ENCODE results near the gene SPATS2. TPM values are rescaled to one million over a fixed set of nuclear protein-coding genes. Genes with fewer than 3 reads are reported as not detected.

SPATS2 gene
- total RNA-seq, 1 donor from 2014 or later: 14.8 TPM

DNA sequence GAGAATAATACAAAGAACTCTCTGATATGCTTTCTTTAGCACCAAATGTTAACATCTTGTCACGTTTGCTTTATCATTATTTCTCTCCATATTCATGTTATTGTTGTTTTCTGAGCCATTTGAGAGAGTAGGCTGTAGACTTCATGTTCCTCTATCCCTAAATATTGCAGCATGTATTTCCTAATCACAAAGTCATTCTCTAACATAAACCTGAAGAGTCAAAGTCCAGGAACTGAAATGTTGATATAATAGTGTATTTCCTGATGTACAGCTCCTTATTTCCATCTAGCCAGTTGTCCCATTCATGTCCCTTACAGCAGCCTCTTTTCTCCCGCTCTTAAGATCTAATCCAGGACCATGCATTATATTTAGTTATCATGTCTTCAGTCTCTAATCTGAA is 72.8 kb downstream of the SPATS2 start:
- ATAC-seq (no peak), DNase-seq (ENCODE audit: low spot score) (no peak)
- intact Hi-C loops (cut with DNase I): no loop called here

- intact Hi-C loops (cut with DNase I): no loop called here
- DNase-seq (ENCODE audit: low spot score) (no peak), ATAC-seq (no peak)
Measured at GRCh38 chr12:49442915-49443314, 75.7 kb downstream of the SPATS2 start.

DNA sequence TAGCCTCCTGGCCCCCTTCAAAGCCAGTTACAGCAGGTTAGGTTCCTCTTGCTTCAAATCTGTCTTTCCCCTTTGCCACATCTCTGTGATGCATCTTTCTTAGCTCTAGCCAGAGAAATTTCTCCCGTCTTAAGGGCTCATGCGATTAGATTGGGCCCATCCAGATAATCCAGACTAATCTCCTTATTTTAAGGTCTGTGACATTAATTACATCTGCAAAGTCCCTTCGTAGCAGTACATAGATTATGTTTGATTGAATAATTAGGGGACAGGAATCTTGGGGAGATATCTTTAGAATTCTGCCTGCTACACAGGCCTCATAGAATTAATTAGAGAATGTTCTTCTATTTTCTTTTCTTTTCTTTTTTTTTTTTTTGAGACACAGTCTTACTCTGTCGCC is 79.3 kb downstream of the SPATS2 start:
- ATAC-seq: no peak
- no peak for DNase-seq (ENCODE audit: low spot score)
- intact Hi-C loops (cut with DNase I): no loop called here

DNA sequence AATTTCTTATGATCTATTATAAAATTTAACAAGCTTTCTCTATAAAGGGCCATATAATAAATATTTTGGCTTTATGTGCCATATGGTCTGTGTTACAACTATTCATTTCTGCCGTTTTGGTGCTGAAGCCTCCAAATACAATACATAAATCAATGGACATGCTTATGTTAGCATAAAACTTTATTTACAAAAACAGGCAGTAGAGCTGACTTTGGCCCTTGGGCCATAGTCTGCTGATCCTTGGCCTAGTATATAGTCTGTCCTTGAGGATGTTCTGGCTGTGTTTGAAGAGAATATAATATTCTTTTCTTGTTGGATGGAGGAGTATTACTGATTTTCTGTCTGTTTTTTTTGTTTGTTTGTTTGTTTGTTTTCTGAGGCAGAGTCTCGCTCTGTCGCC is 81.6 kb downstream of the SPATS2 start:
- intact Hi-C loops (cut with DNase I): no loop called here
- ATAC-seq (no peak), DNase-seq (ENCODE audit: low spot score) (no peak)

DNA sequence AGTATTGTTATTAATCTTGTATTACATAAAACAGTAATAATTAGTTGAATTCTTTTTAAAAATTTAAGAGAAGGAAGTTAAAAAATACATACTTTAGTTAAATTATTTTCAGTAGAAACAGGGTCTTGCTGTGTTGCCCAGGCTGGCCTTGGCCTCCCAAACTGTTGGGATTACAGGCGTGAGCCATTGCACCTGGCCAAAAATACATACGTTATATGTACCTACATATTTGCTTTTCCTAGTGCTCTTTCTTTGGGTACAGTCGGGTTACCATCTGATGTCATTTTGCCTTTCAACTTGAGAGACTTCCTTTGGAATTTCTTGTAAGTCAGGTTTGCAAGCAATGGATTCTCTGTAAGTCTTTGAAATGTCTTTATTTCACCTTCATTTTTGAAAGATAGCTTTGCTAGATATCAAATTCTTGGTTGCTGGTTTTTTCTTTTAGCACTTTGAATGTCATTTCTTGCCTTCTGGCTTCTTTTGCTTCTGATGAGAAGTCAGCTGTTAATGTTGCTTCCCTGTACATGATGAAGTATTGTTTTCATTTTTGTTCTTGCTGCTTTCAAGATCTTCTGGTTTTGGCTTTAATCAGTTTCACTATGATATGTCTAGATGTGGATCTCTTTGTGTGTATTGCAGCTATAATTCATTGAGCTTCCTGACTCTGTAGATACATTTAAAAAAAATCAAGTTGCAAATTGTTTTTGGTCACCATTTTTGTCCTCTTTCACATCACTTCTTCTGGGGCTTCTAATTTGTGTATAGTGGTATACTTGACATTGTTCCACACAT is 84.4 kb downstream of the SPATS2 start:
- DNase-seq (ENCODE audit: low spot score): no peak
- ATAC-seq: no peak
- intact Hi-C loops (cut with DNase I): no loop called here

GRCh38 chr12:49455501-49455900 is 88.2 kb downstream of the SPATS2 start:
- ATAC-seq (no peak), DNase-seq (ENCODE audit: low spot score) (no peak)
- intact Hi-C loops (cut with DNase I): no loop called here

DNA sequence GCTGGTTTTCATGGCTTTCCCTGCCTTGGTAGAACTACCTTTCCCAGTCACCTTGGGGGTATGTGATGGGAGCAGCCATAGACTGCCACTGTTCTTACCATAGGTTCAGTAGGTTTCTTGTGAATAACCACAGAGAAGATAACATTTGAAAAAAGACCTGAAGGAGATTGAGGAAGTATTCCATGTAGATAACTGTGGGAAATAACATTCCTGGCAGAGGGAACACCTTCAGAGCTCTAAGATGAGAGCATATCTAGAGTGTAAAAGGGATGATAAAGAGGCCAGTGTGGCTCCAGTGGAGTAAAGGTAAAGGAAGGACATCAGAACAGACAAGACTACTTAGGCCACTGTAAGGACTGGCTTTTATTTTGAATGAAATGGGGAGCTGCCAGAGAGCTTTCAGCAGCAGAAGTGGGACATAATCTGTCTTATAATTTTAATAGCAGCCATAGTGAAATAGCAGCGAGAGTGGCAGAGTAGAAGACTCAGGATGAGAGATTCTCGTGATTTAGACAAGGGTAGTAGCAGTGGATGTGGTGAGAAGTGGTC is 88.9 kb downstream of the SPATS2 start:
- intact Hi-C loops (cut with DNase I): no loop called here
- ATAC-seq (no peak), DNase-seq (ENCODE audit: low spot score) (no peak)

DNA sequence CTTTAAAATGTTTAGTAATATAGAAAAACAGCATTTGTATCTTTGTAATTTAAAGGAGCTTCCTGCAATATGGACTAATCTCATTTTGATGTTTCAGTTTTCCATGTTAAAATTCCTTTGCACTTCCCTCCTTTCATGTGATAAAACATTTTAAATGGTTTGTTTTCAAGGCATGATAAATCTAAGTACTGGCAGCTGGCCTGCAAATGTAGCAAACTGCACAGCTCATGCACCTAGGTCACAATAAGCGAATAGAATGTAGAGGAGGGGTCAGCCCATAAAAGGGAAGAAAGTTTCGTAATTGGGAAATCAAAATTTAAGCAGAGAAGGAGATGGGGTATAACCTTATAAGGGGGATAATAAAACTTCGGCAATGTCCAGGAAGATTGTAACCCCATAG is 91.6 kb downstream of the SPATS2 start:
- no peak for DNase-seq (ENCODE audit: low spot score)
- intact Hi-C loops (cut with DNase I): no loop called here

DNA sequence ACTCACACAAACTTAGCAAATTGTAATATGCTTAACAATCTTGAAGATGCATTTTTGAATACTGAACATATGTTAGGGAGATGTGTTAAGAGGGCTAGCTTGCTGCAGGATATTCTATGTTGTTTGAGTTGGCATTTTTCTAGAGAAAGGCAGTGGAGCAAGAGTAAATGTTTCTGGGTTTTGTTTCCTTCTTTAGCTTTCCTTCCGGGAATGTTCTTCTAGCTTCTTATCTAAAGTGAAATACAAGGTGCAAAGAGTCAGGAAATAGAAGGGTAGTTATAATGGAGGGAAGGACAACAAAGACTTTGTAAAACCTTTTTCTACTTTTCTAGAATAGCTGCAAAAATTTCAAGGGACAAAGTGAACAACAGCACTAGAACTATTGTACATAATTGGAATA is 94.0 kb downstream of the SPATS2 start:
- DNase-seq (ENCODE audit: low spot score) (no peak), ATAC-seq (no peak)
- intact Hi-C loops (cut with DNase I): no loop called here

More for the DNA sequence above, 91.6 kb downstream of the SPATS2 start:
- ATAC-seq: no peak

- no peak for ATAC-seq
- DNase-seq (ENCODE audit: low spot score): no peak
- intact Hi-C loops (cut with DNase I): no loop called here
Measured at GRCh38 chr12:49462083-49462744, 95.0 kb downstream of the SPATS2 start.

- DNase-seq (ENCODE audit: low spot score): no peak
- ATAC-seq: no peak
- intact Hi-C loops (cut with DNase I): no loop called here
Measured at GRCh38 chr12:49465132-49465531, 97.9 kb downstream of the SPATS2 start.

GRCh38 chr12:49470986-49471385 is 103.7 kb downstream of the SPATS2 start:
- DNase-seq (ENCODE audit: low spot score) (no peak), ATAC-seq (no peak)
- intact Hi-C loops (cut with DNase I): no loop called here

DNA sequence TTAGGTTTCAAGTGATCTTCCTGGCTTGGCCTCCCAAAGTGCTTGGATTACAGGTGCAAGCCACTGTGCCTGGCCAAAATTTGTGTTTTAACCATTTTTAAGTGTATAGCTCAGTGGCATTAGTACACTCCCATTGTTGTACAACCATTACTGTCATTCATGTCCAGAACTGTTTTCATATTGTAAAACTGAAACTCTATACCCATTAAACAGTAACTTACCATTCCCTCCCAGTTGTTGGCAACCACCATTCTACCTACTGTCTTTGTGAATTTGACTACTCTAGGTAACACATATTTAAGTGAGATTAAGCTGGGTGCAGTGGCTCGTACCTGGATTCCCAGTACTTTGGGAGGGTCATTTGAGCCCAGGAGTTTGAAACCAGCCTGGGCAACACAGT is 104.3 kb downstream of the SPATS2 start:
- no peak for ATAC-seq
- intact Hi-C loops (cut with DNase I): no loop called here
- DNase-seq (ENCODE audit: low spot score): no peak

GRCh38 chr12:49476091-49476490 is 108.8 kb downstream of the SPATS2 start:
- no peak for DNase-seq (ENCODE audit: low spot score)
- no peak for ATAC-seq
- intact Hi-C loops (cut with DNase I): no loop called here

DNA sequence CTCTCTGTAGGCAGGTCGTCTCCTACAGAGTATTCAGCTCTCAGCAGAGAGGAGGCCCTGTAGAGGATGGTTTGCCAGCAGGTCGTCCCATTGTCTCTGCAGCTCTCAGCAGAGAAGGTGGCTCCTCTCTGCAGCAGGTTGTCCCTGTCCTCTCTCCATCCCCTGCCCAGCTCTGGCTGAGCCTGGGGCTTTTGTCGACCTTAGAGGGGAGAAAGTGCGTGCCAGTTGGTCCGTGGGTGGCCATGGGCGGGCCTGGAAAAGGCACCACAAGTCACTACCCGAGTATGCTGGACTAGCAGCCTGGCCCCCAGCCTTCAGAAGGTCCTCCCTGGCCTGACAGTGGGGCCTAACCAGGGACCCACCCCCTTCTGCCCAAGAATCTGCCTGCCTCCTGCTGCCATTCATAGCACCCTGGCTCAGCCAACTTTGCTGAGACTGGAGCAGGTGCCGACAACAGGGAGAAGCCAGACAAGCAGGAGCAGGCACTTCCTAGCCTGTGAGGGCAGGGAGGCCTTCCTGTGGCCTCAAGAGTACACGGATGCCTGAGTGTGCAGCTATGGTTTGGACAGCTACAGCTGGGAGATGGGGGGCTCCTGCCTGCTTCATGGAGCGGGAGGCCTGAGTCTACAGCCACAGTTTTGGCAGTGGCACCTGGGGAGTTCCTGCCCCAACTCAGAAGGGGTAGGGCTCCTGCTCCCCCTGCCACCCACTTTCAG is 111.8 kb downstream of the SPATS2 start:
- intact Hi-C loops (cut with DNase I): no loop called here
- DNase-seq (ENCODE audit: low spot score) (no peak), ATAC-seq (no peak)

DNA sequence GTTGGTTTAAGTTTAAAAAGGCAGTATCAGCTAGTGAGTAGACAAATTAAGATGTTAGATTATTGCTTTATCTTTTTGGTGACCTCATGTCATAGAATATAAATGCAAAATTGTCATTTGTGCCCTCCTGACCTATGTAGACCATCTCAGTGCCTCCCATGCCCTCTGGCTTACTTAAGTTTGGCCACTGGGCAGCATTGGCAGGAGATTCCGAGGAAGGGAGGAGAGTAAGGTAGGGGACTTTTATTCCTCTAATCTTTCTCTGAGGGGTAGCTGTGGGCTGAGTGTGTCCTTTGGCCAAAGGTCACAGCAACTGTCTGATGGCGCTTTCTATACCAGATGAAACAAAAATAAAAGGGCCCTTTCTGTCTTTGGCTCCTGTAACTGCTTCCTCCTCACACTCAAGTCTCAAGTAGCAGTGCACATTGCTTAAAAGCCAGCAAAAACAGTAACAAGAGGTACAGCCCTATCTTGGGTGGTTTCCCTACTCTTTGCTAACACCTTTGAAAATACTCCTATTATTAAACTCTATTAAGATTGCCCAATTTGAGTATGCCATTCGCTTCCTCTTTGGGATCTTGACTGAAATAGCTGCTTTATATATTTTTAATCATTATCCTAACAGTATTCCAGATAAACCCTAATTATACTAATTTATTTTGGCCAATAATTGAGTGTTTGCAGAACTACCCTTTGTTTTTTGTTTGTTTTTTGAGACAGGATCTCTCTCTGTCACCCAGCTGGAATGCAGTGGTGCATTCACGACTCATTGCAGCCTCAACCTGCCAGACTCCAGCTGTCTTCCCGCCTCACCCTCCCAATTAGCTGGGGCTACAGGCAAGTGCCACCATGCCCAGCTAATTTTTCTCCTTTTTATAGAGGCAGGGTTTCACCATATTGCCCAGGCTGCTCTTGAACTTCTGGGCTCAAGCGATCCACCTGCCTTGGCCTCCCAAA is 115.1 kb downstream of the SPATS2 start:
- DNase-seq (ENCODE audit: low spot score): no peak
- no peak for ATAC-seq
- intact Hi-C loops (cut with DNase I): no loop called here

- ATAC-seq (no peak), DNase-seq (ENCODE audit: low spot score) (no peak)
- intact Hi-C loops (cut with DNase I): no loop called here
Measured at GRCh38 chr12:49483619-49484018, 116.4 kb downstream of the SPATS2 start.

GRCh38 chr12:49487605-49488004 is 120.3 kb downstream of the SPATS2 start:
- ATAC-seq: no peak
- DNase-seq (ENCODE audit: low spot score): no peak
- intact Hi-C loops (cut with DNase I): no loop called here

DNA sequence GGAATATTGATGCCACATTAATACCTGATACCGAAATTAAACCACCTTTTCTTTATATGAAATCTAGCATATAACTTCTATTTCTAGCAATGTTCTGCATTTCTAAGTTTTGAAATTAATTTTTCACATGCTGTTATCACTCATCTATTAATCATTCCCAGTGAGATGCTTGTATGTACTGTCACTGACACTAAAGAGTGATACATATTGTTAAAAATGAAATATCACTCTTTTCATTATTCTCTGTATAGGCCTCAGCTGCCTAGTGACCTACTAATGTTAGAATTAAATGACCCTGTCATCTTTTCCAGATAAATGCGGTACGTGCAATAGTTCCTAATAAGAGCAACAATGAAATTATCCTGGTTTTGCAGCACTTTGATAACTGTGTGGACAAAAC is 121.9 kb downstream of the SPATS2 start:
- intact Hi-C loops (cut with DNase I): no loop called here
- ATAC-seq: no peak
- DNase-seq (ENCODE audit: low spot score): no peak
